Measurements from ENCODE around the gene DAAM1. TPM values are rescaled to one million over a fixed set of nuclear protein-coding genes. Genes with fewer than 3 reads are reported as not detected.

Gene DAAM1
- total RNA-seq, 1 donor from 2014 or later = 42.0 TPM

- peak in 1 of 2 donors; percentile 23 for TF ChIP-seq POLR2AphosphoS5 (IDR thresholded peaks at IDR 0.05; ENCODE audit: insufficient read depth in 1 of 2, low read depth in 1 of 2)
- TF ChIP-seq, protein P1, sequence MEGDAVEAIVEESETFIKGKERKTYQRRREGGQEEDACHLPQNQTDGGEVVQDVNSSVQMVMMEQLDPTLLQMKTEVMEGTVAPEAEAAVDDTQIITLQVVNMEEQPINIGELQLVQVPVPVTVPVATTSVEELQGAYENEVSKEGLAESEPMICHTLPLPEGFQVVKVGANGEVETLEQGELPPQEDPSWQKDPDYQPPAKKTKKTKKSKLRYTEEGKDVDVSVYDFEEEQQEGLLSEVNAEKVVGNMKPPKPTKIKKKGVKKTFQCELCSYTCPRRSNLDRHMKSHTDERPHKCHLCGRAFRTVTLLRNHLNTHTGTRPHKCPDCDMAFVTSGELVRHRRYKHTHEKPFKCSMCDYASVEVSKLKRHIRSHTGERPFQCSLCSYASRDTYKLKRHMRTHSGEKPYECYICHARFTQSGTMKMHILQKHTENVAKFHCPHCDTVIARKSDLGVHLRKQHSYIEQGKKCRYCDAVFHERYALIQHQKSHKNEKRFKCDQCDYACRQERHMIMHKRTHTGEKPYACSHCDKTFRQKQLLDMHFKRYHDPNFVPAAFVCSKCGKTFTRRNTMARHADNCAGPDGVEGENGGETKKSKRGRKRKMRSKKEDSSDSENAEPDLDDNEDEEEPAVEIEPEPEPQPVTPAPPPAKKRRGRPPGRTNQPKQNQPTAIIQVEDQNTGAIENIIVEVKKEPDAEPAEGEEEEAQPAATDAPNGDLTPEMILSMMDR (IDR thresholded peaks at IDR 0.05) = no peak
- Histone ChIP-seq H3K4me1 (peaks cover 8% of the 10 kb centered on the region), H3K9me3 (no peaks in the 10 kb centered on the region), H3K27me3 (no peaks in the 10 kb centered on the region), H3K36me3 (peaks cover 0 to 36% of the 10 kb centered on the region in 2 donors), H3K4me3 (no peak overlapping the region), H3K27ac (no peak overlapping the region)
- DNase-seq (ENCODE audit: extremely low spot score in 2 of 2) = no peak
- intact Hi-C loops (cut with DNase I) = no loop called here
These were observed 77.3 kb downstream of the DAAM1 start for GRCh38 chr14:59265808-59266207.

DNA sequence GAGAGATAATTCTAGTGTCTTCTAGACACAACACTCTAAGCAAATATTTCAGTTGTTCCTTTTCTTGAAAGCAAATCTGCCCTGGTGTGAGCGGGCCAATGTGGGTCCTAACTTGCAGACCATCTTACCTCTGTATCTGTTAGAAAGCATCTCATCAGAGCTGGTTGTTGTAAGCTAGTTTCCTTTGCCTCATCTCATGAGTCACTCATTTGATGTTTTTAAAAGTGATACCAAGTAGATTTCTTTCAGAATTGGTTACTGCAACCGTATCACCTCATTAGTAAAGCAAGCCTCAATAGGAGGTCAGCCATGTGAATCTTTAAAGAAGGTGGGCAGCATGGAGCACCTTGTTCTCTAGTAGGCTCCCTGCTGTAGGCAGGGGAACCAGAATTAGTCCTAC lies 78.6 kb downstream of the DAAM1 start:
- Histone ChIP-seq H3K4me3 (no peak overlapping the region), H3K9me3 (no peaks in the 10 kb centered on the region), H3K4me1 (peaks cover 8% of the 10 kb centered on the region), H3K27ac (no peak overlapping the region), H3K27me3 (no peaks in the 10 kb centered on the region), H3K36me3 (peaks cover 0 to 36% of the 10 kb centered on the region in 2 donors)
- intact Hi-C loops (cut with DNase I) = no loop called here
- no peak for DNase-seq (ENCODE audit: extremely low spot score in 2 of 2)
- TF ChIP-seq POLR2A (IDR thresholded peaks at IDR 0.05) = no peak
- TF ChIP-seq POLR2AphosphoS5 (IDR thresholded peaks at IDR 0.05; ENCODE audit: insufficient read depth in 1 of 2, low read depth in 1 of 2) = no peak
- TF ChIP-seq, protein P1 (IDR thresholded peaks at IDR 0.05) = no peak

GRCh38 chr14:59268011-59268410 lies 79.5 kb downstream of the DAAM1 start:
- Histone ChIP-seq H3K27me3 (no peaks in the 10 kb centered on the region), H3K9me3 (no peaks in the 10 kb centered on the region), H3K4me1 (peaks cover 4% of the 10 kb centered on the region), H3K27ac (no peak overlapping the region), H3K36me3 (peaks cover 0 to 36% of the 10 kb centered on the region in 2 donors), H3K4me3 (no peak overlapping the region)
- peak in 1 of 2 donors; percentile 37 for DNase-seq (ENCODE audit: extremely low spot score in 2 of 2)
- TF ChIP-seq POLR2A (IDR thresholded peaks at IDR 0.05) (no peak), POLR2AphosphoS5 (IDR thresholded peaks at IDR 0.05; ENCODE audit: insufficient read depth in 1 of 2, low read depth in 1 of 2) (no peak)
- TF ChIP-seq, protein P1 (IDR thresholded peaks at IDR 0.05) = no peak
- intact Hi-C loops (cut with DNase I) = no loop called here

GRCh38 chr14:59268858-59269257 lies 80.4 kb downstream of the DAAM1 start:
- no peaks in the 10 kb centered on the region for H3K9me3 ChIP-seq
- no peaks in the 10 kb centered on the region for H3K27me3 ChIP-seq
- TF ChIP-seq, protein P1 (IDR thresholded peaks at IDR 0.05) = no peak
- TF ChIP-seq POLR2A (IDR thresholded peaks at IDR 0.05) (no peak), POLR2AphosphoS5 (IDR thresholded peaks at IDR 0.05; ENCODE audit: insufficient read depth in 1 of 2, low read depth in 1 of 2) (no peak)
- no peak for DNase-seq (ENCODE audit: extremely low spot score in 2 of 2)
- H3K4me1 ChIP-seq = no peaks in the 10 kb centered on the region
- no peak overlapping the region for H3K27ac ChIP-seq
- no peak overlapping the region for H3K4me3 ChIP-seq
- intact Hi-C loops (cut with DNase I) = no loop called here
- H3K36me3 ChIP-seq = peaks cover 0 to 30% of the 10 kb centered on the region in 2 donors

GRCh38 chr14:59269466-59269865 lies 81.0 kb downstream of the DAAM1 start:
- DNase-seq (ENCODE audit: extremely low spot score in 2 of 2) = no peak
- peaks cover 0 to 26% of the 10 kb centered on the region in 2 donors for H3K36me3 ChIP-seq
- no peaks in the 10 kb centered on the region for H3K9me3 ChIP-seq
- no peaks in the 10 kb centered on the region for H3K27me3 ChIP-seq
- TF ChIP-seq POLR2A (IDR thresholded peaks at IDR 0.05) (no peak), POLR2AphosphoS5 (IDR thresholded peaks at IDR 0.05; ENCODE audit: insufficient read depth in 1 of 2, low read depth in 1 of 2) (no peak)
- TF ChIP-seq, protein P1 (IDR thresholded peaks at IDR 0.05) = no peak
- peaks cover 2% of the 10 kb centered on the region for H3K4me1 ChIP-seq
- H3K27ac ChIP-seq = no peak overlapping the region
- intact Hi-C loops (cut with DNase I) = no loop called here
- H3K4me3 ChIP-seq = no peak overlapping the region
